ENCODE results near the gene COL5A1.
A peak's percentile ranks its signal among the peaks of the same experiment; 100 is the strongest.

COL5A1 gene

DNA sequence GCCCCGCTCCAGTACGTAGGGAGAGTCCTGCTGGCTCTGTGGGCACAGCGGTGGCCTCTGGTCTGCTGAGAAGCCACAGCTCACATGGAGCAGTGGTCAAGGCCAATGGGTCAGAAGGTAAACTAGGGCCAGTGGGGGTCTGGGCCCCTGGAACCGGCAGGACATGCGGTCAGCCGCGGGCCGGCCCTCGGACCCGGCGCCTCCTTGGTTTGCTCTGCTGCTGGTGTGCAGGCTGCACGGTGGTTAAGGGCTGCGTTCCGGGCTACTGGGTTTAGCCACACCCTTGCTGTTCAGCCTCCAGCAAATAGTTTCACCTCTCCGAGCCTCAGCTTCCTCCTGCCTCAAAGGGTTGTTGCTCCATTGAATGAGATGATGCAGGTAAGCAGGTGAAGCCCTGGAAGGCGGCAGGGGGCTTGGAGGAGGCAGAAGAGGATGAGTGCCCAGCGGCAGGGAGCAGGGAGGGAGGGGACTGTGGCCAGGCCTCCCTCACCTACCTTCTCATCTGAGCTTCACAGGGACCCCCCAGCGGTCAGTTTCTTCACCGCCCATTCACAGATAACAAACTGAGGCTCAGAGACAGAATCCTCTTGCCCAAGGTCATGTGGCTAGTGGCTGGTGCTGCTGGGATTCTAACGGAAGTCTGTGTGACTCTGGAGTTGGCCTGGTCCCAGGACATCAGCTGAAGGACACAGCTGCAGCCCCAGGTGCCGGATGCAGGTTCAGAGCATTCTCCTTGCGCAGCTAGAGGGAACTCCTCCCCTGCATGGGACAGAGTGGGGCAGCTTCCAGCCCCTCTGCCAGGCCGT lies 3.7 kb upstream of the COL5A1 start:
- Histone ChIP-seq H3K79me2 (no peaks in the 10 kb centered on the region), H2AFZ (no peak overlapping the region), H3K9me3 (ENCODE audit: control insufficient read depth, low read length) (no peaks in the 10 kb centered on the region), H3K36me3 (ENCODE audit: control insufficient read depth, insufficient read depth, low read length) (no peaks in the 10 kb centered on the region), H3K4me1 (no peaks in the 10 kb centered on the region), H3K4me2 (ENCODE audit: low read length) (no peak overlapping the region), H3K9ac (no peak overlapping the region), H3K4me3 (ENCODE audit: low read depth, low read length) (no peak overlapping the region), H3K27ac (no peak overlapping the region), H3K27me3 (ENCODE audit: control insufficient read depth, insufficient read depth, low read length) (no peaks in the 10 kb centered on the region)
- TF ChIP-seq, protein P1, sequence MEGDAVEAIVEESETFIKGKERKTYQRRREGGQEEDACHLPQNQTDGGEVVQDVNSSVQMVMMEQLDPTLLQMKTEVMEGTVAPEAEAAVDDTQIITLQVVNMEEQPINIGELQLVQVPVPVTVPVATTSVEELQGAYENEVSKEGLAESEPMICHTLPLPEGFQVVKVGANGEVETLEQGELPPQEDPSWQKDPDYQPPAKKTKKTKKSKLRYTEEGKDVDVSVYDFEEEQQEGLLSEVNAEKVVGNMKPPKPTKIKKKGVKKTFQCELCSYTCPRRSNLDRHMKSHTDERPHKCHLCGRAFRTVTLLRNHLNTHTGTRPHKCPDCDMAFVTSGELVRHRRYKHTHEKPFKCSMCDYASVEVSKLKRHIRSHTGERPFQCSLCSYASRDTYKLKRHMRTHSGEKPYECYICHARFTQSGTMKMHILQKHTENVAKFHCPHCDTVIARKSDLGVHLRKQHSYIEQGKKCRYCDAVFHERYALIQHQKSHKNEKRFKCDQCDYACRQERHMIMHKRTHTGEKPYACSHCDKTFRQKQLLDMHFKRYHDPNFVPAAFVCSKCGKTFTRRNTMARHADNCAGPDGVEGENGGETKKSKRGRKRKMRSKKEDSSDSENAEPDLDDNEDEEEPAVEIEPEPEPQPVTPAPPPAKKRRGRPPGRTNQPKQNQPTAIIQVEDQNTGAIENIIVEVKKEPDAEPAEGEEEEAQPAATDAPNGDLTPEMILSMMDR (IDR thresholded peaks at IDR 0.05) = no peak

DNA sequence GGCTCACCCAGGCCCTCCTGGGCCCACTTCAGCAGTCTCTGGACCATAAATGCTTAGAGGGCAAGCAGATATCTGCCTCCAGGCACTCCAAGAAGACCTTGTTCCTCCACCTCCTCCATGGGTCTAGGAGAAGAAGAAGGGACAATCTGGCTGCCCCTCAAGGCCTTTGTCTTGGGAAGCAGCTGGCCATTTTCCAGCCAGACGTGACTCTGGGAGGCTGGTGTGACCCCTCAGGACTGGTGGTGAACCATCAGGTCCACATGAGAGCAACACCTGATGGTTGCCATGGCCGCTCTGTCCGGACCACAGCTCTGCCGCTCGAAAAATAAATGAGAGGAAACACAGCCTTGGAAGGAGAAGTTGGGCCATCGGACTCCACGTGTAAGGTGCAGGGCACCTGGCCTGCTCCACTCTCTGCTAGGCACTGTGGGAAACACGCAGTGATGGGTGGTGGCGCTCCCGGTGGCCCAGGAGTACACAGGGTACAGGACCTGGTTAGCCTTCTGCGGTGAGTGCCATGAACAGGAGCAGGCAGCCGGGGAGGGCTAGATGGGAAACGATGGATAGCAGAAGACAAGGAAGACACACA lies 3.0 kb upstream of the COL5A1 start:
- no peaks in the 10 kb centered on the region for H3K4me1 ChIP-seq
- no peak overlapping the region for H3K4me2 ChIP-seq (ENCODE audit: low read length)
- H3K4me3 ChIP-seq (ENCODE audit: low read depth, low read length) = no peak overlapping the region
- H3K27me3 ChIP-seq (ENCODE audit: control insufficient read depth, insufficient read depth, low read length) = no peaks in the 10 kb centered on the region
- no peak overlapping the region for H3K27ac ChIP-seq
- no peaks in the 10 kb centered on the region for H3K79me2 ChIP-seq
- no peaks in the 10 kb centered on the region for H3K36me3 ChIP-seq (ENCODE audit: control insufficient read depth, insufficient read depth, low read length)
- no peak overlapping the region for H3K9ac ChIP-seq
- no peaks in the 10 kb centered on the region for H3K9me3 ChIP-seq (ENCODE audit: control insufficient read depth, low read length)
- TF ChIP-seq, protein P1 (IDR thresholded peaks at IDR 0.05) = no peak
- H2AFZ ChIP-seq = no peak overlapping the region

DNA sequence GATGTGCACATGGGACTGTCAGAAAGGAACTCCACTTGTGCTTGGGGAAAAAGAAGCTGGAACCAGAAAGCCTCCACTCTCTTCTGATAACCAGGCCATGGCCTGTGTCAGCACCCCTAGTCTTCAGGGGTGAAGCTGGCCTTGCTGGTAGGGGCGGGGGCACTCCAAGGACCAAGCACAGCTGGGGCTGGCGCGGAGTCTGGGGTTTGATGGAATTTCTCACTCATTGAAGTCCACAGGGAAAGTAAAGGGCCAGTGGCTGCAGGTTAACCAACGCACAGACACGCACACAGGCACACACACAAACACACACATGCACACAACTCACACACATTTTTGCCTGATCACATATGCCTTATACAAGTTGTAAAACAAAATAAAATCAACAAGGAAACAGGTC lies 1.6 kb upstream of the COL5A1 start:
- H3K27ac ChIP-seq = no peak overlapping the region
- H3K4me1 ChIP-seq = no peaks in the 10 kb centered on the region
- H3K9ac ChIP-seq = no peak overlapping the region
- TF ChIP-seq, protein P1 (IDR thresholded peaks at IDR 0.05) = no peak
- no peaks in the 10 kb centered on the region for H3K9me3 ChIP-seq (ENCODE audit: control insufficient read depth, low read length)
- H3K79me2 ChIP-seq = no peaks in the 10 kb centered on the region
- no peak overlapping the region for H2AFZ ChIP-seq
- no peak overlapping the region for H3K4me2 ChIP-seq (ENCODE audit: low read length)
- no peaks in the 10 kb centered on the region for H3K36me3 ChIP-seq (ENCODE audit: control insufficient read depth, insufficient read depth, low read length)
- H3K4me3 ChIP-seq (ENCODE audit: low read depth, low read length) = no peak overlapping the region
- no peaks in the 10 kb centered on the region for H3K27me3 ChIP-seq (ENCODE audit: control insufficient read depth, insufficient read depth, low read length)

DNA sequence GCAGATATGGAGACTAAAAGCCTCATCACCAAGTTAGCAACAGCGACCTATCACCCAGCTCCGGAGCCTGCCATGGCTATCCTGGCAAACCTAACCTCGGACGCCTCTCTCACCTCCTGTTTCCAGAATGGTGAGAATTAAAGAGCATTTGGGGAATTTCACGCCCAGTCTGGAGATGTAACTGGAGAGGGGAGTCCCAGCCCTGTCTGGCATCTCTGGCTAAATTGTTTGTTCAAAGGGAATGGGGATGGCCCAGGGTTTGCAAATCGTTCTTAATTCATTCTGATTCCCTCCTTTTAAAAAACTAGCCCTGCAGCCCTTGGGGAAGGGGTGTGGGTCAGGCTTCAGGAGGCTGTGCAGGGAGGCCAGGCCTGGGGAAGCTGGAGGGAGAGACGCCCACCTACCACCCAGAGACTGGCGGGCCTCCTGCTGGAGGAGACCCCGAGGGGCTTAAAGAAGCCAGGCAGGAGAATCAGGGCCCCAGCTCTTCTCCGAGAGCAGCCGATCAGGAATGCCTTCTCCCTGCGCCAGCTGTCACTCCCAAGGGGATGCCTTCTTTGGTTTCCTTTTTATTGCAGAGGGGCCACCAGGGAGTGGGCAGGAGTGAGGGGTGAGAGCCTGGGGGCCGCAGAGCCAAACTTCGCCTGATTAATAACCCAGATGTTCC lies 964 bp upstream of the COL5A1 start:
- no peaks in the 10 kb centered on the region for H3K79me2 ChIP-seq
- TF ChIP-seq, protein P1 (IDR thresholded peaks at IDR 0.05) = no peak
- H2AFZ ChIP-seq = peak overlapping the region; percentile 79
- H3K36me3 ChIP-seq (ENCODE audit: control insufficient read depth, insufficient read depth, low read length) = no peaks in the 10 kb centered on the region
- H3K4me2 ChIP-seq (ENCODE audit: low read length) = peak overlapping the region; percentile 90
- no peaks in the 10 kb centered on the region for H3K9me3 ChIP-seq (ENCODE audit: control insufficient read depth, low read length)
- peak overlapping the region; percentile 59 for H3K4me3 ChIP-seq (ENCODE audit: low read depth, low read length)
- H3K27ac ChIP-seq = no peak overlapping the region
- H3K27me3 ChIP-seq (ENCODE audit: control insufficient read depth, insufficient read depth, low read length) = no peaks in the 10 kb centered on the region
- H3K9ac ChIP-seq = no peak overlapping the region
- H3K4me1 ChIP-seq = no peaks in the 10 kb centered on the region
